Activated CD4-positive, alpha-beta memory T cell treated with anti-CD3 and anti-CD28 coated beads, Interleukin-2, amount 10 ng/mL, durations not matched to agents 7 days and 5 days (primary cell): ENCODE results near the gene ATP6V0A1. TPM values are rescaled to one million over a fixed set of nuclear protein-coding genes. Genes with fewer than 3 reads are reported as not detected.
A peak's percentile ranks its signal among the peaks of the same experiment; 100 is the strongest.
"Not testable (repeated sequence)": the region's sequence is repeated elsewhere in the genome, so short reads cannot be mapped to it uniquely, and the experiment has no call there.

ENCODE experiments used
- CTCF ChIA-PET: fragments of 350-600 bp; sonication (Branson Sonifier 250); formaldehyde crosslinking; loops from one replicate; lab custom pipeline; 2021; ENCODE audit warnings: antibody characterized with exemption, inconsistent platforms; lab: Charles Lee
- POLR2A ChIA-PET: fragments of 350-600 bp; sonication (Branson Sonifier 250); formaldehyde crosslinking; loops from one replicate; lab custom pipeline; 2021; ENCODE audit warnings: antibody characterized with exemption; lab: Charles Lee
- DNase-seq: peaks from one replicate; pipeline ENCODE4 v3.0.0-alpha.2; 2020
- H3K27ac Mint-ChIP-seq: one replicate; pipeline ENCODE4 v1.8.0; 2021; ENCODE audit warnings: mild to moderate bottlenecking, mixed read lengths
- H3K27me3 Mint-ChIP-seq: one replicate; pipeline ENCODE4 v1.8.0; 2021; ENCODE audit warnings: mixed read lengths
- H3K36me3 Mint-ChIP-seq: one replicate; pipeline ENCODE4 v1.8.0; 2021; ENCODE audit warnings: low read depth, mixed read lengths
- H3K4me1 Mint-ChIP-seq: one replicate; pipeline ENCODE4 v1.8.0; 2021; ENCODE audit warnings: mixed read lengths
- H3K4me3 Mint-ChIP-seq: one replicate; pipeline ENCODE4 v1.8.0; 2021; ENCODE audit warnings: mild to moderate bottlenecking, mixed read lengths
- H3K9me3 Mint-ChIP-seq: one replicate; pipeline ENCODE4 v1.8.0; 2021; ENCODE audit warnings: mixed read lengths
- total RNA-seq, 2 experiments: library from RNA; stranded (reverse); gene quantifications; one replicate each; pipeline ENCODE4 v1.2.3, GENCODE V29; 2021

The ATP6V0A1 gene
- total RNA-seq, 2 experiments from 2014 or later: 5.8 to 8.6 TPM

GRCh38 chr17:42442196-42442565, 16.5 kb upstream of the ATP6V0A1 start:
- Mint-ChIP-seq H3K9me3 (no peaks in the 10 kb centered on the region), H3K27ac (no peak overlapping the region), H3K4me1 (peaks cover 10% of the 10 kb centered on the region), H3K27me3 (peaks cover 29% of the 10 kb centered on the region), H3K4me3 (no peak overlapping the region), H3K36me3 (no peaks in the 10 kb centered on the region)
- ChIA-PET CTCF (interaction anchor here (0.6 to 2.6 kb wide), 9 partner anchors 8 to 88 kb away, joined by 3 to 12 read pairs (median 4); partner anchors contain the start of gene CAVIN1), POLR2A (no interaction called here)
- DNase-seq: no peak

GRCh38 chr17:42449176-42449575, 9.5 kb upstream of the ATP6V0A1 start:
- H3K27ac Mint-ChIP-seq, H3K4me1 Mint-ChIP-seq, H3K4me3 Mint-ChIP-seq, CTCF ChIA-PET, DNase-seq, H3K36me3 Mint-ChIP-seq, H3K9me3 Mint-ChIP-seq, POLR2A ChIA-PET: not testable (repeated sequence)
- peaks cover 24% of the 10 kb centered on the region for H3K27me3 Mint-ChIP-seq

- H3K4me3 Mint-ChIP-seq, H3K27ac Mint-ChIP-seq, H3K4me1 Mint-ChIP-seq, CTCF ChIA-PET, POLR2A ChIA-PET, H3K36me3 Mint-ChIP-seq, DNase-seq, H3K9me3 Mint-ChIP-seq: not testable (repeated sequence)
- H3K27me3 Mint-ChIP-seq: peaks cover 26% of the 10 kb centered on the region
These were observed 8.8 kb upstream of the ATP6V0A1 start for GRCh38 chr17:42449838-42450237.

GRCh38 chr17:42451270-42451669, 7.4 kb upstream of the ATP6V0A1 start:
- CTCF ChIA-PET: interaction anchor here (0.8 kb wide), 1 partner anchor 13 kb away, joined by 3 read pairs; no protein-coding TSS in a partner anchor
- H3K27ac Mint-ChIP-seq, DNase-seq, H3K4me1 Mint-ChIP-seq, H3K36me3 Mint-ChIP-seq, POLR2A ChIA-PET, H3K4me3 Mint-ChIP-seq, H3K9me3 Mint-ChIP-seq: not testable (repeated sequence)
- peaks cover 31% of the 10 kb centered on the region for H3K27me3 Mint-ChIP-seq

- no peak overlapping the region for H3K27ac Mint-ChIP-seq
- no peaks in the 10 kb centered on the region for H3K9me3 Mint-ChIP-seq
- peaks cover 40% of the 10 kb centered on the region for H3K27me3 Mint-ChIP-seq
- no peak overlapping the region for H3K4me3 Mint-ChIP-seq
- no peaks in the 10 kb centered on the region for H3K36me3 Mint-ChIP-seq
- CTCF ChIA-PET: no interaction called here
- POLR2A ChIA-PET: no interaction called here
- DNase-seq: no peak
- peaks cover 20% of the 10 kb centered on the region for H3K4me1 Mint-ChIP-seq
These were observed 5.2 kb upstream of the ATP6V0A1 start for GRCh38 chr17:42453439-42453838.

- H3K4me3 Mint-ChIP-seq, POLR2A ChIA-PET, H3K36me3 Mint-ChIP-seq, DNase-seq, H3K27ac Mint-ChIP-seq, H3K9me3 Mint-ChIP-seq: not testable (repeated sequence)
- H3K27me3 Mint-ChIP-seq: peaks cover 50% of the 10 kb centered on the region
- peaks cover 35% of the 10 kb centered on the region for H3K4me1 Mint-ChIP-seq
- CTCF ChIA-PET: interaction anchor here (1.0 to 1.6 kb wide), 2 partner anchors 49 to 133 kb away, joined by 3 to 4 read pairs; no protein-coding TSS in a partner anchor
These were observed 3.7 kb upstream of the ATP6V0A1 start for GRCh38 chr17:42454987-42455386.

- H3K27ac Mint-ChIP-seq: peak overlapping the region; percentile 0
- ChIA-PET POLR2A (interaction anchor here (1.0 to 1.6 kb wide), 6 partner anchors 10 to 344 kb away, joined by 3 to 8 read pairs (median 3); partner anchors contain the start of gene DHX58), CTCF (interaction anchor here (0.8 to 1.5 kb wide), 3 partner anchors 15 to 61 kb away, joined by 3 to 4 read pairs (median 3); no protein-coding TSS in a partner anchor)
- H3K36me3 Mint-ChIP-seq: peaks cover 2% of the 10 kb centered on the region
- H3K9me3 Mint-ChIP-seq: no peaks in the 10 kb centered on the region
- H3K4me3 Mint-ChIP-seq: peak overlapping the region; percentile 42
- DNase-seq: no peak
- peaks cover 59% of the 10 kb centered on the region for H3K27me3 Mint-ChIP-seq
- peaks cover 44% of the 10 kb centered on the region for H3K4me1 Mint-ChIP-seq
These were observed 2.2 kb upstream of the ATP6V0A1 start for GRCh38 chr17:42456223-42457106.

- POLR2A ChIA-PET: interaction anchor here (1.0 to 1.6 kb wide), 5 partner anchors 9 to 147 kb away, joined by 3 to 8 read pairs (median 3); no protein-coding TSS in a partner anchor
- CTCF ChIA-PET: interaction anchor here (1.4 to 1.5 kb wide), 2 partner anchors 15 to 61 kb away, joined by 3 to 4 read pairs; no protein-coding TSS in a partner anchor
These were observed 1.4 kb upstream of the ATP6V0A1 start for GRCh38 chr17:42457107-42457792.

GRCh38 chr17:42459256-42459800, 650 bp downstream of the ATP6V0A1 start:
- CTCF ChIA-PET: interaction anchor here (0.7 to 1.4 kb wide), 7 partner anchors 9 to 147 kb away, joined by 3 to 4 read pairs (median 3); no protein-coding TSS in a partner anchor
- Mint-ChIP-seq H3K27me3 (peaks cover 46% of the 10 kb centered on the region), H3K4me3 (peak overlapping the region; percentile 86), H3K36me3 (peaks cover 2% of the 10 kb centered on the region), H3K4me1 (peaks cover 44% of the 10 kb centered on the region), H3K27ac (peak overlapping the region; percentile 72), H3K9me3 (no peaks in the 10 kb centered on the region)
- POLR2A ChIA-PET: interaction anchor here (1.4 to 1.5 kb wide), 2 partner anchors 25 to 70 kb away, joined by 6 read pairs; partner anchors contain the start of gene STAT3
- no peak for DNase-seq

More at GRCh38 chr17:42457107-42457792, 1.4 kb upstream of the ATP6V0A1 start:
- H3K36me3 Mint-ChIP-seq: peaks cover 2% of the 10 kb centered on the region
- DNase-seq: no peak
- H3K4me3 Mint-ChIP-seq: peak overlapping the region; percentile 42
- H3K9me3 Mint-ChIP-seq: no peaks in the 10 kb centered on the region
- peaks cover 44% of the 10 kb centered on the region for H3K4me1 Mint-ChIP-seq
- peak overlapping the region; percentile 0 for H3K27ac Mint-ChIP-seq
- peaks cover 59% of the 10 kb centered on the region for H3K27me3 Mint-ChIP-seq

GRCh38 chr17:42459801-42460281, 1.2 kb downstream of the ATP6V0A1 start:
- Mint-ChIP-seq H3K9me3 (no peaks in the 10 kb centered on the region), H3K36me3 (peaks cover 2% of the 10 kb centered on the region), H3K27ac (no peak overlapping the region), H3K4me3 (peak overlapping the region; percentile 18), H3K27me3 (peaks cover 44% of the 10 kb centered on the region), H3K4me1 (peaks cover 44% of the 10 kb centered on the region)
- ChIA-PET CTCF (interaction anchor here (0.7 to 1.4 kb wide), 7 partner anchors 9 to 147 kb away, joined by 3 to 4 read pairs (median 3); no protein-coding TSS in a partner anchor), POLR2A (interaction anchor here (1.4 to 1.5 kb wide), 2 partner anchors 24 to 71 kb away, joined by 6 read pairs; partner anchors contain the start of gene STAT3)
- DNase-seq: no peak

- H3K36me3 Mint-ChIP-seq: peaks cover 2% of the 10 kb centered on the region
- no peaks in the 10 kb centered on the region for H3K9me3 Mint-ChIP-seq
- H3K27me3 Mint-ChIP-seq: peaks cover 40% of the 10 kb centered on the region
- POLR2A ChIA-PET: interaction anchor here (1.4 to 1.5 kb wide), 2 partner anchors 24 to 72 kb away, joined by 6 read pairs; partner anchors contain the start of gene STAT3
- no peak overlapping the region for H3K27ac Mint-ChIP-seq
- no peak for DNase-seq
- H3K4me1 Mint-ChIP-seq: peaks cover 44% of the 10 kb centered on the region
- CTCF ChIA-PET: interaction anchor here (0.7 to 1.4 kb wide), 7 partner anchors 8 to 148 kb away, joined by 3 to 4 read pairs (median 3); no protein-coding TSS in a partner anchor
- no peak overlapping the region for H3K4me3 Mint-ChIP-seq
These were observed 1.7 kb downstream of the ATP6V0A1 start for GRCh38 chr17:42460371-42460770.

GRCh38 chr17:42463976-42464400, 5.3 kb downstream of the ATP6V0A1 start:
- Mint-ChIP-seq H3K27ac (no peak overlapping the region), H3K27me3 (peaks cover 21% of the 10 kb centered on the region), H3K36me3 (peaks cover 3% of the 10 kb centered on the region), H3K4me1 (peaks cover 19% of the 10 kb centered on the region), H3K4me3 (no peak overlapping the region), H3K9me3 (no peaks in the 10 kb centered on the region)
- ChIA-PET CTCF (interaction anchor here (0.7 to 1.5 kb wide), 2 partner anchors 36 to 54 kb away, joined by 3 read pairs; no protein-coding TSS in a partner anchor), POLR2A (interaction anchor here (1.2 kb wide), 1 partner anchor 66 kb away, joined by 3 read pairs; no protein-coding TSS in a partner anchor)
- no peak for DNase-seq
